NCI-H1105 (cell line): ENCODE measurements around the gene F13A1.
"Not testable (repeated sequence)": the region's sequence is repeated elsewhere in the genome, so short reads cannot be mapped to it uniquely, and the experiment has no call there.

ENCODE experiments used
- DNase-seq: peaks from one replicate; lab custom pipeline; 2025; lab: John Stamatoyannopoulos, UW

F13A1 gene

GRCh38 chr6:6317825-6318733, 2.4 kb downstream of the F13A1 start:
- no peak for DNase-seq

- no peak for DNase-seq
Observed at GRCh38 chr6:6317386-6317785, 3.1 kb downstream of the F13A1 start.

GRCh38 chr6:6315660-6316059, 4.8 kb downstream of the F13A1 start:
- peak; percentile 29 for DNase-seq

GRCh38 chr6:6314596-6314995, 5.9 kb downstream of the F13A1 start:
- DNase-seq, result no peak

GRCh38 chr6:6312901-6313441, 7.5 kb downstream of the F13A1 start:
- DNase-seq, result no peak

- DNase-seq, result no peak
Observed at GRCh38 chr6:6305575-6305974, 14.9 kb downstream of the F13A1 start.

- not testable (repeated sequence) for DNase-seq
Observed at GRCh38 chr6:6300383-6300782, 20.1 kb downstream of the F13A1 start.

GRCh38 chr6:6293317-6293716, 27.1 kb downstream of the F13A1 start:
- DNase-seq, result no peak

GRCh38 chr6:6287415-6287814, 33.0 kb downstream of the F13A1 start:
- no peak for DNase-seq

- DNase-seq, result no peak
Observed at GRCh38 chr6:6285679-6286078, 34.8 kb downstream of the F13A1 start.

- no peak for DNase-seq
Observed at GRCh38 chr6:6284221-6284966, 36.1 kb downstream of the F13A1 start.

- DNase-seq, result no peak
Observed at GRCh38 chr6:6283746-6284145, 36.7 kb downstream of the F13A1 start.

- DNase-seq, result no peak
Observed at GRCh38 chr6:6282716-6283115, 37.7 kb downstream of the F13A1 start.

GRCh38 chr6:6277413-6277812, 43.0 kb downstream of the F13A1 start:
- no peak for DNase-seq

- no peak for DNase-seq
Observed at GRCh38 chr6:6270948-6271535, 49.4 kb downstream of the F13A1 start.

GRCh38 chr6:6260196-6260722, 60.2 kb downstream of the F13A1 start:
- no peak for DNase-seq

GRCh38 chr6:6256886-6257285, 63.6 kb downstream of the F13A1 start:
- DNase-seq, result no peak

- no peak for DNase-seq
Observed at GRCh38 chr6:6256259-6256658, 64.2 kb downstream of the F13A1 start.

GRCh38 chr6:6251555-6252280, 68.7 kb downstream of the F13A1 start:
- no peak for DNase-seq

- DNase-seq, result no peak
Observed at GRCh38 chr6:6248651-6249050, 71.8 kb downstream of the F13A1 start.

- DNase-seq, result no peak
Observed at GRCh38 chr6:6246544-6246943, 73.9 kb downstream of the F13A1 start.

- DNase-seq, result no peak
Observed at GRCh38 chr6:6244624-6245023, 75.8 kb downstream of the F13A1 start.
